A549 (cell line): ENCODE results near the gene PDK3. TPM values are rescaled to one million over a fixed set of nuclear protein-coding genes. Genes with fewer than 3 reads are reported as not detected.

Experiments used
- ATAC-seq, 2 experiments: fragments of 200-7000 bp in 1 of 2; fragments of >200 bp in 1 of 2; cut with Nextera tagmentation in 1 of 2; cut with Tn5 transposase in 1 of 2; 3 replicates each; pipeline versions ENCODE4 v1.8.0 to v1.9.1; 2018 to 2020; ENCODE audit warnings: mild to moderate bottlenecking in 1 of 2, moderate library complexity in 1 of 2
- CTCF ChIA-PET: fragments of 300-600 bp; sonication (Branson Sonifier 250); formaldehyde crosslinking; extraction: SDS; loops from one replicate; lab custom pipeline; 2021; ENCODE audit warnings: antibody characterized with exemption, inconsistent platforms; lab: Yijun Ruan, JAX
- POLR2A ChIA-PET: fragments of 350-600 bp; formaldehyde crosslinking; extraction: SDS; loops from one replicate; lab custom pipeline; 2021; ENCODE audit warnings: antibody characterized with exemption, inconsistent platforms; lab: Yijun Ruan, JAX
- DNase-seq, 2 experiments: peaks; one replicate each; pipeline versions ENCODE4 v3.0.0 to v3.0.0-alpha.2; 2011 to 2016; ENCODE audit warnings: low read depth in 1 of 2, low spot score in 1 of 2
- FAIRE-seq: peaks from 2 replicates; lab custom pipeline; 2011; peaks lifted over from hg19 to GRCh38; lab: Jason Lieb, UNC
- H3K27ac ChIP-seq, 2 experiments: fragments of >200 bp; sonication (Bioruptor Twin); formaldehyde crosslinking; 3 replicates each; pipeline ENCODE4 v1.5.1; 2016 to 2017
- H3K4me1 ChIP-seq: fragments of >200 bp; sonication (Bioruptor Twin); formaldehyde crosslinking; 3 replicates; pipeline ENCODE4 v1.6.1; 2016
- H3K4me2 ChIP-seq: fragments of >200 bp; sonication (Bioruptor Twin); formaldehyde crosslinking; 3 replicates; pipeline ENCODE4 v1.6.1; 2016
- H3K4me3 ChIP-seq: fragments of >200 bp; sonication (Bioruptor Twin); formaldehyde crosslinking; 3 replicates; pipeline ENCODE4 v1.5.1; 2016
- H3K9me3 ChIP-seq: fragments of >200 bp; sonication (Bioruptor Twin); formaldehyde crosslinking; 3 replicates; pipeline ENCODE4 v1.6.1; 2016
- CBX2 ChIP-seq: fragments of 200-600 bp; sonication (generic); IDR thresholded peaks from 2 replicates; pipeline ENCODE4 v1.6.1; 2016; ENCODE audit warnings: low read depth, mild to moderate bottlenecking, borderline replicate concordance
- CBX8 ChIP-seq: fragments of 200-600 bp; sonication (generic); IDR thresholded peaks from 2 replicates; pipeline ENCODE4 v1.6.1; 2016
- CEBPB ChIP-seq, 2 experiments: fragments of >200 bp in 1 of 2; sonication (Bioruptor Twin) in 1 of 2; formaldehyde crosslinking in 1 of 2; IDR thresholded peaks; 2 replicates each; pipeline ENCODE4 v1.6.1; 2012 to 2016
- CHD4 ChIP-seq: fragments of 200-600 bp; sonication (generic); IDR thresholded peaks from 2 replicates; pipeline ENCODE4 v1.6.1; 2016; ENCODE audit warnings: antibody characterized with exemption, mild to moderate bottlenecking, borderline replicate concordance
- EHF ChIP-seq: fragments of 250-450 bp; sonication (Bioruptor Pico); IDR thresholded peaks from 2 replicates; pipeline ENCODE4 v1.5.0; 2020; ENCODE audit warnings: mild to moderate bottlenecking
- EP300 ChIP-seq, 2 experiments: fragments of >200 bp; sonication (Bioruptor Twin); formaldehyde crosslinking; IDR thresholded peaks; 2 replicates in 1 of 2; 3 replicates in 1 of 2; pipeline ENCODE4 v1.6.1; 2016 to 2017
- ESRRA ChIP-seq: fragments of 150-350 bp; IDR thresholded peaks from 2 replicates; pipeline ENCODE4 v1.6.1; 2014; ENCODE audit warnings: mild to moderate bottlenecking, low read length, borderline replicate concordance
- FOSB ChIP-seq: fragments of 250-450 bp; sonication (Bioruptor Pico); IDR thresholded peaks from 2 replicates; pipeline ENCODE4 v1.5.0; 2020; ENCODE audit warnings: mild to moderate bottlenecking, moderate library complexity
- HDAC2 ChIP-seq: fragments of 200-600 bp; sonication (generic); IDR thresholded peaks from 2 replicates; pipeline ENCODE4 v1.6.1; 2016
- HMGXB4 ChIP-seq: fragments of 250-450 bp; sonication (Bioruptor Pico); IDR thresholded peaks from 2 replicates; pipeline ENCODE4 v1.5.0; 2021; ENCODE audit warnings: mild to moderate bottlenecking, moderate library complexity, borderline replicate concordance
- HOXA7 ChIP-seq: fragments of 250-450 bp; sonication (Bioruptor Pico); IDR thresholded peaks from 2 replicates; pipeline ENCODE4 v1.5.0; 2020; ENCODE audit warnings: mild to moderate bottlenecking, moderate library complexity
- HOXB13 ChIP-seq: fragments of 250-450 bp; sonication (Bioruptor Pico); IDR thresholded peaks from 2 replicates; pipeline ENCODE4 v1.5.0; 2020; ENCODE audit warnings: low read depth, mild to moderate bottlenecking, moderate library complexity
- HOXB5 ChIP-seq: fragments of 250-450 bp; sonication (Bioruptor Pico); IDR thresholded peaks from 2 replicates; pipeline ENCODE4 v1.5.0; 2020; ENCODE audit warnings: mild to moderate bottlenecking, moderate library complexity
- KDM5A ChIP-seq: fragments of 200-600 bp; sonication (generic); IDR thresholded peaks from 2 replicates; pipeline ENCODE4 v1.6.1; 2016; ENCODE audit warnings: antibody characterized with exemption, mild to moderate bottlenecking
- MAFK ChIP-seq: fragments of 450-650 bp; IDR thresholded peaks from 2 replicates; pipeline ENCODE4 v1.6.1; 2014; ENCODE audit not compliant: partially characterized antibody
- NFE2L2 ChIP-seq: fragments of 150-350 bp; conservative IDR thresholded peaks from 2 replicates; pipeline ENCODE4 v1.6.1; 2014; ENCODE audit warnings: low read length
- PBX3 ChIP-seq: IDR thresholded peaks from 2 replicates; pipeline ENCODE4 v1.6.1; 2012
- PHF8 ChIP-seq: fragments of 200-600 bp; sonication (generic); IDR thresholded peaks from 2 replicates; pipeline ENCODE4 v1.6.1; 2016; ENCODE audit warnings: low read depth, mild to moderate bottlenecking, antibody characterized with exemption, moderate library complexity, borderline replicate concordance
- REST ChIP-seq: fragments of 200-600 bp; sonication (generic); IDR thresholded peaks from 2 replicates; pipeline ENCODE4 v1.6.1; 2016; ENCODE audit warnings: antibody characterized with exemption, mild to moderate bottlenecking, moderate library complexity
- RFX5 ChIP-seq: fragments of 450-650 bp; IDR thresholded peaks from 2 replicates; pipeline ENCODE4 v1.7.1; 2014; ENCODE audit warnings: antibody characterized with exemption, mild to moderate bottlenecking, moderate library complexity
- ZC3H11A ChIP-seq: fragments of 450-650 bp; IDR thresholded peaks from 2 replicates; pipeline ENCODE4 v1.6.1; 2014; ENCODE audit warnings: antibody characterized with exemption, mild to moderate bottlenecking
- ZNF302 ChIP-seq: fragments of 250-450 bp; sonication (Bioruptor Pico); IDR thresholded peaks from 2 replicates; pipeline ENCODE4 v1.9.0; 2021; ENCODE audit warnings: inconsistent platforms, mild to moderate bottlenecking, moderate library complexity
- ZSCAN20 ChIP-seq: fragments of 250-450 bp; sonication (Bioruptor Pico); IDR thresholded peaks from 2 replicates; pipeline ENCODE4 v1.8.0; 2022; ENCODE audit warnings: mild to moderate bottlenecking, moderate library complexity
- WGBS: methylation state at CpG from one replicate; pipeline ENCODE4 v1.1.6; 2017; ENCODE audit errors: missing lambda C conversion rate; 5-methylcytosine and 5-hydroxymethylcytosine counted together
- polyA plus RNA-seq, 4 experiments: library from polyadenylated mRNA; depleted of rRNA in 3 of 4; stranded (reverse); fragments of >200 nt; fragmentation: RNase III in 1 of 4; extraction: RNeasy Plus Mini Kit Qiagen cat#74134 plus additional on column Dnase treatment in 1 of 4; gene quantifications; 2 replicates in 3 of 4; 3 replicates in 1 of 4; pipeline ENCODE4 v1.2.3, GENCODE V29; 2011 to 2017

Gene PDK3
- polyA plus RNA-seq, 2 of the 4 experiments (the other 2 are of a cell fraction): 5.3 to 14.1 TPM

- TF ChIP-seq REST (no peak), CEBPB (IDR thresholded peaks at IDR 0.05) (no peak), ESRRA (no peak), MAFK (no peak), HOXB5 (CRISPR knock-in tag) (no peak), ZSCAN20 (CRISPR knock-in tag) (no peak)
These were observed 619 bp upstream of the PDK3 start (continued) for GRCh38 chrX:24464498-24464835.

- CTCF ChIA-PET: interaction anchor here (0.6 to 2.9 kb wide), 3 partner anchors 33 to 68 kb away, joined by 4 to 15 read pairs (median 4); no protein-coding TSS in a partner anchor
- ATAC-seq (no peak; a peak in 2 of 6 replicates), FAIRE-seq (no peak)
These were observed 413 bp downstream of the PDK3 start for GRCh38 chrX:24465532-24465865.

More at GRCh38 chrX:24465532-24465865, 413 bp downstream of the PDK3 start:
- no peaks in the 10 kb centered on the region for H3K9me3 ChIP-seq
- WGBS: 28% methylated on average over 7 of the region's 25 CpGs
- POLR2A ChIA-PET: interaction anchor here (0.8 to 1.4 kb wide), 2 partner anchors 16 to 21 kb away, joined by 3 to 5 read pairs; no protein-coding TSS in a partner anchor
- H3K4me1 ChIP-seq: 0 out of 3 replicates have a peak, but pooled peaks cover 5% of the 10 kb centered on the region
- DNase-seq: no peak
- H3K4me3 ChIP-seq: peak overlapping the region; percentile 95
- TF ChIP-seq HOXB5 (CRISPR knock-in tag) (no peak), CHD4 (no peak), NFE2L2 (no peak), RFX5 (no peak), CBX8 (no peak), HMGXB4 (no peak), REST (no peak), ZC3H11A (no peak), PBX3 (no peak), CBX2 (no peak), HDAC2 (no peak), HOXA7 (no peak), HOXB13 (CRISPR knock-in tag) (no peak), KDM5A (no peak), EP300 (IDR thresholded peaks at IDR 0.05) (no peak), ZNF302 (no peak), FOSB (CRISPR knock-in tag) (no peak), PHF8 (no peak), EHF (CRISPR knock-in tag) (no peak)
- H3K27ac ChIP-seq: peak overlapping the region; percentile 83 to 92
- peak overlapping the region; percentile 92 for H3K4me2 ChIP-seq
